HG02943 (cell line): ENCODE data around the gene RIBC2.
"Not testable (repeated sequence)": the region's sequence is repeated elsewhere in the genome, so short reads cannot be mapped to it uniquely, and the experiment has no call there.

Experiments used
- ATAC-seq: cut with Tn5 transposase; IDR thresholded peaks from one replicate; pipeline ENCODE4 v1.9.1; 2021; ENCODE audit warnings: mild to moderate bottlenecking, low read depth, moderate library complexity; ENCODE audit not compliant: unreplicated experiment

The RIBC2 gene, protein sequence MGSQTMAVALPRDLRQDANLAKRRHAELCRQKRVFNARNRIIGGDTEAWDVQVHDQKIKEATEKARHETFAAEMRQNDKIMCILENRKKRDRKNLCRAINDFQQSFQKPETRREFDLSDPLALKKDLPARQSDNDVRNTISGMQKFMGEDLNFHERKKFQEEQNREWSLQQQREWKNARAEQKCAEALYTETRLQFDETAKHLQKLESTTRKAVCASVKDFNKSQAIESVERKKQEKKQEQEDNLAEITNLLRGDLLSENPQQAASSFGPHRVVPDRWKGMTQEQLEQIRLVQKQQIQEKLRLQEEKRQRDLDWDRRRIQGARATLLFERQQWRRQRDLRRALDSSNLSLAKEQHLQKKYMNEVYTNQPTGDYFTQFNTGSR

GRCh38 chr22:45413368-45414211 lies at the start of gene RIBC2, which contains the start of gene SMC1B:
TSS of gene RIBC2 (plus strand) at chr22:45413693. CDS start at chr22:45413887, 194 bp downstream.
TSS of gene SMC1B (minus strand) at chr22:45413599. CDS start at chr22:45413567, 32 bp downstream.
- ATAC-seq = no peak

DNA sequence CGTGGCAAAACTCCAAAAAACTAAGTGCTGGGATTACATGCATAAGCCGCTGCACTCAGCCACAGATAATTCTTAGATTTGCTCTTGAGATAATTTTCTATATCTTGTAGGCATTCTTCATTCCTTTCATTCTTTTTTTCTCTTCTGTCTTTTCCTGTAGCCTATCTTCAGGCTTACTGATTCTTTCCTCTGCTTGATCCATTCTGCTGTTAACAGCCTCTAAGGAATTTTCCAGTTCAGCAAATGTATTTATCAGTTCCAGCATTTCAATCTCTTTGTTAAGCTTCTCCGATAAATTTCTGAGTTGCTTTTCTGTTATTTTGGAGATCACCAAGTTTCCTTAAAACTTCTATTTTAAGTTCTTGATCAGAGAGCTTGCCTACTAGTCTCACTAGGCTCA lies 46.8 kb upstream of the RIBC2 start:
- no peak for ATAC-seq

DNA sequence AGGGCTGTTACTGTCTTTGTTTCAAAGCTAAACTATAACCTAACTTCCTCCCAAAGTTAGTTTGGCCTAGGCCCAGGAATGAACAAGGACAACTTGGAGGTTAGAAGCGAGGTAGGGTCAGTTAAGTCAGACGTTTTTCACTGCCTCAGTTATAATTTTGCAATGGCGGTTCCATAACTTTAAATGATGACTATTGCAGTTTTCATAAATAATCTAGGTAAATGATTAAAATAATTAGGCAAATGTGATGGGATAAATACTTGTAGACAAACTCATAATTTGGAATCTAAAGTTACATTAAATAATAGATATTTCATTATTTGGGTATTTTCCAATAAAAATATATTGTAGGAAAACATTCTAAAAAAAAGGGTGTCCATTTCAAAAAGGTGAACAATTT lies 39.9 kb upstream of the RIBC2 start:
- ATAC-seq = not testable (repeated sequence)

- ATAC-seq = no peak
These were observed 37.5 kb upstream of the RIBC2 start for GRCh38 chr22:45376009-45376408.

DNA sequence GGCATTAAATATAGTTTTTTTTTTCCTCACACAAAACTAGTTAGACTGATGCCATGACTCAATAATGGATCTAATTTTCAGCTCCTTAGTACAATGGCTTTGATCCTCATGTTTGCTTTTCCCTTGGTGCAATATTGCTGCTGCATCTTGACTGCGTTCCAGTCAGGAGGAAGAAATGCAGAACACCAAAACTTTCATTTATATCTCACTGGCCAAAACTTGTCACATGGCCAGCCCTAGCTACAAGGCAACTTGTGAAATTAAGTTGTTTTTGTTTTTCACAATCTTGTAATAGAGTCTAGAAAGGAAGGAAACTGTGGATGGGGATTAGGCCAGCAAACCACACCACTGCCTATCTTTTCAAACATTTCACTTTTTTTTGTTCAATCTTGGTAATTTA lies 36.8 kb upstream of the RIBC2 start:
- no peak for ATAC-seq

DNA sequence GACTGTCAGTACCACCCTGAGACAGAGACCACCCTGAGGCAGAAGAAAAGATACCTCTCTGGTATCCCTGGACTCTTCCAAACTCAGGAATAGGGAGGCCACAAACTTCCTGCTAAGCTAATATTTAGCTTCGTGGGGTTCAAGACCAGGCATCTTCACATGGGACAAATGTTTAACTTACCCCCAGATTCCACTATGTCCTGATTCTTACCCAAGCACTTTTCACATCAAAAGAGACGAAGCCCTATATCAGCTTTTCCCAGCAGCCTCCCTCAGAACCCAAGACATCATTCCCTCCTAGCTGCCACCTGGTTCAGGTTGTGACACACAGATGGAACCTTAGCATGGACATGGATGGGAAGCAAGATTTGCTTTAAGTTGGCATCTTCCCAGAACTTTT lies 32.1 kb upstream of the RIBC2 start:
- no peak for ATAC-seq

- ATAC-seq = no peak
These were observed 23.9 kb upstream of the RIBC2 start for GRCh38 chr22:45389546-45389945.

DNA sequence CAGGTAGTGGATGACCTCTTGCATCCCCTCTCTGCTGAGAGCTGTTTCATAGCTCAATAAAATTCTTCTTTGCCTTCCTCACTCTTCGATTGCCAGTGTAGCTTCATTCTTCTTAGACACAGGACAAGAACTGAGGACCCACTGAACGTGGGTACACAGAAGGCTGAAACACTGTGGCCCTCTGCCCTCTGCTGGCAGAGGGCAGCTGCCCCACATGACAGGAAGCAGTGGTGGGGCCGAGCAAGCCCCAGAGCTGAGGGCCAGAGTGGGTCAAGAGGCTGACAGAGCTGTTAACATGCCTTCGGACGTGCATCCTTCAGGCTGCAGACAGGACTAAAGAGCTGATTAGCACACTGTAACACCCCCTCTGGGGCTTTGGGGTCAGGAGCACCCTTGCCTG lies 15.7 kb upstream of the RIBC2 start:
- ATAC-seq = no peak

GRCh38 chr22:45398214-45398613 lies 15.3 kb upstream of the RIBC2 start:
- no peak for ATAC-seq

DNA sequence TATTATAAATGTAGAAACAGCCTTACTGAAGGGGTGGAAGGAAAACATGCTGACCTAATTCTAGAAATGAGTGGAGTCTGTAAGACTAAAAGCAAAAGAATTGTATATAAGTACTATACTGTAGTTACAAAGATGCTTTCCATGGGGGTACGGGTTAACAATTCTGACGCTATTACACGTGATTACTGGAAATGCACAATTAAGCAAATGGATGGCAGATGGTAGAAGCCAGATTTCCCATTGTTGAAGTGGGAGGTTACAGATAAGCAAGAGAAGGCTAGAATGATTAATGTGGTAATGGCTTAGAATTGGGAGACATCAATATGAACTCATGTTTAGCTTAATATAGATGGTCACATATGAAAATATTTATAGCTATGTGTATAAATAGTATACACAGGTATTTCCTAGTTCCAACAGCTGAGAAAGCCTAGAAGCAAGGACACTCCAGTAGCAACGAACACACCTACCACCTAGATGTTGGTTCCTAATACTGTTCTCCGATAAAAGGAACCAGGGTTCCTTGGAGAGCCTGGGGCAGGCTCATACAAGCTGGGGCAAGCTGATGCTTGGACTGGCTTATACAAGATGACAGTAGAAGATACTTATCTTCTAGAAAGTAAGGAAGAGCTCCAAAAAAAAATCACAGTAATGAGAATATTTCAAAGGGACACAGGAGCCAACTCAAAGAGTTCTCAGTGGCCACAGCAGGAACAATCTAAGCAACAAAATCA lies 13.6 kb upstream of the RIBC2 start:
- no peak for ATAC-seq

DNA sequence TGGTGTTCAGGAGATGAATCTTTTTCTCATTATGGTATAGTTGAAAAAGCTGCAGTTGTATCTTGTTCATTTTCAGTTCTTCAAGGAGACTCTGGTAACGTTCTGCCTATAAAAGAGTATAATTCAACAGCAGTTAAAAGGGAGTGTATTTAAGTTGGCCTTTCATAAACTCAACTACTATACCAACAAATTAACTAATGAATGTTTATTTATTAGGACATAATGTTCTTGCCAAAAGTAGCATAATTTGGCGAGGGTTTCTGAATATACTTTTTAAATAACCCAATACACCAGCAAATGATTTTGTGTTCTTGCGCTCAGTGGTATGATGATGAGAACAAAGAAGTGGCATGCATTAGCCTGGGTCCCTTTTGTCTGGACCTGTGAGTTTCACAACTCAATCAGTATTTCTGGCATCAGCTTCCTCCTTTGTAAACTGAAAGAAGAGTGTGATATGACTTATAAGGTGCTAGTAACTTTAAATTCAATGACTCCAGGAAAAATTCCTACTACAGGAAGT lies 11.0 kb upstream of the RIBC2 start:
- no peak for ATAC-seq

DNA sequence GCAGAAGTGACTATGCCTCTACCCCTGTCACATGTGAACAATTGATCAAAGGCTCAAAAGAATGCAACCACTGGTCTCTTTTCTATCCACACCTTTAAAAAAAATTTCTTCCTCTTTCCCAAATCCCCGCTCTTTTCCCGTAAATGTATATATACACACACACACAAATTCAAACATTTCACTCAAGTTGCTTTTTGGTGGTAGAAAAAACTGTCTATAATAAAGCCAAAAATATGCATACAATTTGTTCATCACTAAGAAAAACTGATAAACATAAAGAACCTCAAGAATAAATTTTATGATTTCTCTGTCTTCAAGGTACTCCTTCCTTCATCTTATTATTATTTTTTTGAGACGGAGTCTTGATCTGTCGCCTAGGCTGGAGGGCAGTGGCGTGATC lies 5.7 kb upstream of the RIBC2 start:
- no peak for ATAC-seq

DNA sequence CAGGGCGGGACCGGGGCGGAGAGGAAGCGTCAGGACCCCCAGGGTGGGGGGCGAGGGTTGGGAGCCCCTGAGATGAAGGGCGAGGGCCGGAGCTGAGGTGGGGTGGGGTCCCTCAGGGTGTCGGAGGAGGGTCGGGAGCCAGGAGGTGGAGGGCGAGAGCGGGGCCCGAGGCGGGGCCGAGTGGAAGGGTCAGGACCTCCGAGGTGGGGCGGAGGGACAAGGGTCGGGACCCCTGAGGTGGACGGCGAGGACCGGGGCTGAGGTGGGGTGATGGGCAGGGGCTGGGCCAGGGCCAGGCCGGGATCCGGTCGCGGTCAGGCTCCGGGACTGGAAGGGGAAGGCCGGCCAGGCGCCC lies 503 bp upstream of the RIBC2 start:
- ATAC-seq = no peak

- ATAC-seq = no peak
These were observed 4.7 kb downstream of the RIBC2 start for GRCh38 chr22:45418056-45418769.

DNA sequence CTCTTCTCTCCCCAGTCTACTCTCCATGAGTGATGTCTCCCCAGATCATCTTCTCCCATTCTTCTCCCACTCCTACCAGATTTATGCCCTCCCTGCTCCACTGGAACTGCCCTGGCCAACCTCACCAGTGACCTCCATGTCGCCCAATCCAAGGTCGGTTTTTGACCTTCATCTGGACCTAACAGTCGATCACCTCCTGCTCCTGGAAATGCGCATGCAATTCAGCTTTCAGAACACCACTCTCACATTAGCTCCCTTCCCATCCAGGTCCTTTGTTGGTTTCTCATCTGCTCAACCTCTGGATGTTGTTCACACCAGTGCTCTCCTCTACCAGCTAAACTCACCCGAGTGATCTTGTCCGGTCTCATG lies 5.3 kb downstream of the RIBC2 start:
- ATAC-seq = no peak

DNA sequence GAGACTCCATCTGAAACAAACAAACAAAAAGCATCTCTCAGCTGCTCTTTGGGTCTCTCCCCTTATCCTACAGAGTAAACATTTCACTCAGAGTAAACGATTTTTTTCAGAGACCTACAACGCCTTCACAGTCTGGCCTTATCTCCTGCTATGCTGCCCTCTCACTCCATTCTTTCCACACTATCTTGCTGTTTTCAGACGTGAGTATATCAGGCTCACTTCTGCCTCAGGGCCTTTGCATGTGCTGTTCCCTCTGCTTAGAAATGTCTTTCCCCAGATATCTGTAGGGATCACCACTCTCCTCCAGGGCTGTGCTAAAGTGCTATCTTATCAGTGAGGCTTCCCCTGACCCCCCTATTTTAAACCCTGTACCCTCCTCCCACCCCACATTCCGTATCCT lies 6.5 kb downstream of the RIBC2 start:
- no peak for ATAC-seq

GRCh38 chr22:45420539-45420938 lies 7.0 kb downstream of the RIBC2 start:
- ATAC-seq = no peak

GRCh38 chr22:45421349-45422055 lies 8.0 kb downstream of the RIBC2 start:
- no peak for ATAC-seq

- ATAC-seq = no peak
These were observed 8.9 kb downstream of the RIBC2 start for GRCh38 chr22:45422237-45422983.
